Right hindlimb (tissue), 1 donor: ENCODE data around the gene RCAN3.
A peak's percentile ranks its signal among the peaks of the same experiment; 100 is the strongest.
"Not testable (repeated sequence)": the region's sequence is repeated elsewhere in the genome, so short reads cannot be mapped to it uniquely, and the experiment has no call there.

ENCODE experiments used
- DNase-seq: peaks from one replicate; pipeline ENCODE4 v3.0.0-alpha.2; 2018

RCAN3 gene

GRCh38 chr1:24486331-24487065, 16.1 kb upstream of the RCAN3 start:
- no peak for DNase-seq

- DNase-seq, result no peak
These were observed 15.2 kb upstream of the RCAN3 start for GRCh38 chr1:24487455-24487854.

DNA sequence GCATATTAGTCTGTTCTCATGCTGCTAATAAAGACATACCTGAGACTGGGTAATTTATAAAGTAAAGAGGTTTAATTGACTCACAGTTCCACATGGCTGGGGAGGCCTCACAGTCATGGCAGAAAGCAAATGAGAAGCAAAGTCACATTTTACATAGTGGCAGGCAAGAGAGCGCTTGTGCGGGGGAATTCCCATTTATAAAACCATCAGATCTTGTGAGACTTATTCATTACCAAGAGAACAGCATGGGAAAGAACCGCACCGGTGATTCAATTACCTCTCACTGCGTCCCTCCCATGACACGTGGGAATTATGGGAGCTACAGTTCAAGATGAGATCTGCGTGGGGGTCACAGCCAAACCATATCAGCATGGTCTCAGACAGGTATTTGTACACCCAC, 14.5 kb upstream of the RCAN3 start:
- DNase-seq, result not testable (repeated sequence)

GRCh38 chr1:24489674-24490073, 13.0 kb upstream of the RCAN3 start:
- DNase-seq, result no peak

- DNase-seq, result no peak
These were observed 12.4 kb upstream of the RCAN3 start for GRCh38 chr1:24490101-24490781.

DNA sequence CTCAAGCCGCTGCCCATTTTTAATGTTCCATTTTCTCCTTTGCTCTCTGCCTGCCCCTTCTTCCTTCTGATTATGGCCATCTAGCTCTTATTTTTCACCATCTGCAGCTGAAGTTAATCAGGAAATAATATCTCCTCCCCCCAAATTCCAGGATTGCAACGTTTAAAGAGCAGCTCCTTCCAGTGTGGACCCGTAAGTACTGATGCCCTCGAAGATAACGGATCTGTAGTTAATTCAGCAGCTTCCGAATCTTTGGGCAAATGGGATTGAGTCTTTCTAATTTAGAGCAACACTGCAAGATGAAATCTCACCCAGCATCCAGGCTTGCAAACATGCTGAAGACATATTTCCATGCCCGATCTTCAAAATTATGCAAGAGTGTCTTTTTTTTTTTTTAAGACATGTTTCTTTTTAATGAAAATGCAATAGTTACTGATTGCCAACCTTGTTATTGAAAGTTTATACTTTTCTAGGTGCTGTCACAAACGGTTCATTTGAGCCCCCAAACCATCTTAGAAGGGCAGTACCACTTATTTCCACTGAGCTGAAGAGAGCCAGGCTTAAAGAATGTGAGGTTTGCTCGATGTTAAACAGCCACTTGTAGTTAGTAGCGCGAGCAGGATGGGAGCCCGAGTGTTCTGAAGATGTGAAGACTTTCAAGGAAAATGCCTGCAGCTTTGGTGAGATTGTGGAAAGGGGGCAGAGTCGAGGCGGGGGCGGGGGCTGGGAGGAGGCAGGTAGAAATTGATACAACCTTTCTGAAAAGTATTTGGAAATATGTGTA, 10.9 kb upstream of the RCAN3 start:
- DNase-seq, result no peak

- not testable (repeated sequence) for DNase-seq
These were observed 9.7 kb upstream of the RCAN3 start for GRCh38 chr1:24492935-24493334.

- DNase-seq, result no peak
These were observed 8.9 kb upstream of the RCAN3 start for GRCh38 chr1:24493785-24494184.

- DNase-seq, result no peak
These were observed 4.0 kb upstream of the RCAN3 start for GRCh38 chr1:24498589-24498988.

DNA sequence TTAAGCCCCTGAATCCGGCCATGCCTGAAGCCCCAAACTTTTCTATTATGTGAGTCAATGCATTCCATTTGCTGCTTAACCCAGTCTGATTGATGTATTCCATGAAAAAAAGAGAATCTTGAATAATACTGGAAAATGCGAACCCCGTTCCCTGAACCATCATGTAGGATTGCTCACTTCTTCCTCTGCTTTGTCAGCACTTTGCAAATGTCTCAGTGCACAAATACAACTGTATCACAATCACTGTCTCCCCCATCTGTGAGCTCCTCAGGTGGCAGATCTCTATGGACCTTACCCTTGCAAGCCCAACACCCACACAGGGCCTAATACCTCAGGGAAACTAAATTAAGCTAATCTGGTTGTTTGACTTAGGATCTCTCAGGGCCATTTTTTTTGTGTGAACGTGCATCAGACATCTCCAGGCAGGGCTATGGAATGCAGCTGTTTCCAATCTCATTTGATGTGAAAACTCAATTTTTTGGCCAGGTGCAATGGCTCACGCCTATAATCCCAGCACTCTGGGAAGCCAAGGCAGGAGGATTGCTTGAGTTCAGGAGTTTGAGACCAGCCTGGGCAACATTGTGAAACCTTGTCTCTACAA, 2.1 kb upstream of the RCAN3 start:
- no peak for DNase-seq

GRCh38 chr1:24501371-24502064, 1.1 kb upstream of the RCAN3 start:
- DNase-seq, result no peak

- peak; percentile 71 for DNase-seq
These were observed 449 bp upstream of the RCAN3 start for GRCh38 chr1:24502065-24502708.

- peak; percentile 19 for DNase-seq
These were observed 569 bp downstream of the RCAN3 start for GRCh38 chr1:24503059-24503751.

DNA sequence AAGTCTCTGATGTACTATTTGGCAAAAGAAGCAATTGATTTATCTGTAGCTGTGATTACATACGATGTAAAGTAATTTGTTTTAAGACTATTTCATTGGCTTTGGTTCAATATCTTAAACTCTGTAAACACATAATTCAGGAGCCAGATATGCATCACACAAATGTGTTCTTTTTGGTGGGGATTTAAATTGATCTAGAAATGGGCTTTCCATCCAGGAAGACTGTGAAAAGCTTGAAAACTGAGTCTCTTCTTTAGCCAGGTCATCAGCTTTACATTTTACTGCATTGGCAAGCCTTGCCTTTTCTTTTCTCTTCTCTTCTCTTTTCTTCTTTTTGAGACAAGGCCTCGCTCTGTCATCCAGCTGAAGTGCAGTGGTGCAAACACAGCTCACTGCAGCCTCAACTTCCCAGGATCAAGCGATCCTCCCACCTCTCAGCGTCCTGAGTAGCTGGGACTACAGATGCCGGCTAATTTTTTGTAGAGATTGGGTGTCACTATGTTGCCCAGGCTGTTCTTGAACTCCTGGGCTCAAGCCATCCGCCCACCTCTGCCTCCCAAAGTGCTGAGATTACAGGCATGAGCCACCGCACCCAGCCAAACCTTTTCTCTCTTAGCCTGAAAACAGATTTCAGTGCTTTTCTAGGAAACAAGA, 1.4 kb downstream of the RCAN3 start:
- no peak for DNase-seq

- DNase-seq, result no peak
These were observed 1.9 kb downstream of the RCAN3 start for GRCh38 chr1:24504560-24504959.

- DNase-seq, result no peak
These were observed 3.2 kb downstream of the RCAN3 start for GRCh38 chr1:24505816-24506215.

DNA sequence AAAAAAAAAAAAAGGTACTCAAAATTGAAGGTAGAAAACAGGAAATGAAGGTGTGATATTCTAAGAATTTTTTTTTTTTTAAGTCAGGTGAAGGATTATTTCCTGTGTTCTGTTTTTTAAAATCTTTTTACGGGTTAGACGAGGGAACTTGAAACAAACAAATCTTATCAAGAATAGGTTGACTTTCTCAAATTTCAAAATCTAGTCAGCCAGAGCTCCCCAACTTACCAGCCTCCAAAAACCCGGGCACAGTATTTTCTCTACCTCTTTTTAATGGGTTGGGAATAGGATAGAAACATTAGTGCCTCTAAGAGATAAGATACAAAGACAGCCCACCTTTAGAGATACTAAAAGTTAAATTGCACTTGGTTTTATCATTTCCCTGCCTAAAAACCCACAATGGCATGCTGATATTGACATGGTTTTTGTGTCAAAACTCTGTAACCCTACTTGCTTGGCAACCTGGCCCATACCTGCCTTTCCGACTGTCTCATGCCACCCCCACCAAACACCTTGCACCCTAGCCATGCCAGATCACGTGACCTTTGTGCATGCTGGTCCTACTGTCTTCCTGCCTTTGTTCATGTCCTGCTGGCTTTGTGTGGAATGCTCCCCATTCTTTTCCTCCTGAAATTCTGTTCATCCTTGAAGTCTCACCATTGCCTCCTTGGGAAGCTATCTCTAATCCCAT, 4.2 kb downstream of the RCAN3 start:
- no peak for DNase-seq

DNA sequence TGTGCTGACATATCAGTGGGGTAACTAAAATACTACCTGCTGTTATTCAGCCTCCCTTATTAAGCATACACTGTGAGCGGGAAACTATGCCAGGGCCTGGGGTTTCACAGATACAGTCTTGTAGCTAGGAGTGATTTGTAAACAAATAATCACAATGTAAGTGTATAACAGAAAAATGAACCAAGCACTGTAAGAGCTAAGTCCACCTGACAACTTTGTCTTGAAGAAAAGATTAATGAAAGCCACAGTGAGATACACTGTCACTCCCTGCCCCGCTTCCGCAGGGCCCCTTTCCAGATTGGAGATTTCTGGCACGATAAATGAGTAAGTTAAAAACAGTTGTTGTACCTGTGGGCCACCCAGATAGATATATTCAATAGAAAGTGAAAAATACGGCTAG, 4.8 kb downstream of the RCAN3 start:
- DNase-seq, result no peak

- DNase-seq, result no peak
These were observed 6.3 kb downstream of the RCAN3 start for GRCh38 chr1:24508911-24509310.

GRCh38 chr1:24513706-24514105, 11.1 kb downstream of the RCAN3 start:
- DNase-seq, result no peak
